Mucosa of rectum (tissue), 2 donors: ENCODE data around the gene LNX1.
A peak's percentile ranks its signal among the peaks of the same experiment; 100 is the strongest.

ENCODE experiments used
- H3K27ac ChIP-seq, 2 donors: one replicate each; pipeline ENCODE4 v1.7.0; 2013; ENCODE audit warnings: inconsistent platforms in 2 of 2, low read depth in 2 of 2, low read length in 2 of 2
- H3K27me3 ChIP-seq, 2 donors: one replicate each; pipeline ENCODE4 v1.7.0; 2013; ENCODE audit warnings: low read length in 2 of 2; ENCODE audit not compliant: control insufficient read depth in 2 of 2, insufficient read depth in 2 of 2
- H3K36me3 ChIP-seq, 2 donors: one replicate each; pipeline ENCODE4 v1.7.0; 2013; ENCODE audit warnings: low read length in 2 of 2; ENCODE audit not compliant: control insufficient read depth in 2 of 2, insufficient read depth in 2 of 2
- H3K4me1 ChIP-seq, 2 donors: one replicate each; pipeline ENCODE4 v1.7.0; 2013; ENCODE audit warnings: low read length in 2 of 2, mild to moderate bottlenecking in 1 of 2; ENCODE audit not compliant: control insufficient read depth in 2 of 2, insufficient read depth in 2 of 2
- H3K4me3 ChIP-seq, 2 donors: one replicate each; pipeline ENCODE4 v1.7.0; 2013; ENCODE audit warnings: low read length in 2 of 2
- H3K9ac ChIP-seq, 2 donors: one replicate each; pipeline ENCODE4 v1.7.0; 2013; ENCODE audit warnings: low read length in 2 of 2, low read depth in 1 of 2, mild to moderate bottlenecking in 1 of 2
- H3K9me3 ChIP-seq, 2 donors: one replicate each; pipeline ENCODE4 v1.7.0; 2013; ENCODE audit warnings: low read length in 2 of 2; ENCODE audit not compliant: control insufficient read depth in 2 of 2
- donor health status: healthy.
- donor health status: Normal muscosa, but diverticular disease.

The LNX1 gene

DNA sequence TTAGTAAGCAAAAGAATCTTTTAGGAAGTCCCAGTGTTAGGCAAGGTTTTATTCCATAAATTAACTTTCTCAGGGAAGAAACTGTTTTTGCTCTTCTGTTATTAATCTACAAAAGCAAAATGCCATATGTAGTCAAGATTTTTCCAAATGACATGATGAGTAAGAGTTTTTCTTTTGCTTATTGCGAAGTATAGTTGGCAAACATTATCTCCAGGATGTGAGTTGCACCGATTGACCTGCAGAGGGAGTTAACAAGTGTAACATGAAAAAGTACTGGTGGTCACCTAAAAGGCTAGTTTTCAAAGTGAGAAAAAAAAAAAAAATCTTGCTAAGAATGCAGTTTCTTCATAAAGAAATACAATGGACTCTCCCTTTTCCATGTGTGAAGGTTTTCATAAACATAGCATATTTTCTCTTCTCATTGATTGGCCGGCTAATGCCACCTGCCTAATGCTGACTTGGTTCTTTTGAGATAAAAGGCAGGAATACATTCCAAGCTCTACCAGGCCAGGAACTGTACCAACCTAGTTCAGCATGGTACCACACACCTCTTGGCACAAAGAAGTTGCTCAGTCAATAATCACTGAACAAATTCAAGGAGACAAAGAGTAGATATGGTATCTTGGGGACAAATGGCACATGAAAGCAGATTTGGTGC is 100.2 kb downstream of the LNX1 start:
- no peaks in the 10 kb centered on the region for H3K27me3 ChIP-seq
- H3K36me3 ChIP-seq = peaks cover 3 to 6% of the 10 kb centered on the region in 2 donors
- peak overlapping the region in 1 of 2 donors; percentile 47 for H3K27ac ChIP-seq
- H3K9ac ChIP-seq = no peak overlapping the region
- H3K4me3 ChIP-seq = no peak overlapping the region
- H3K9me3 ChIP-seq = no peaks in the 10 kb centered on the region
- no peaks in the 10 kb centered on the region for H3K4me1 ChIP-seq

DNA sequence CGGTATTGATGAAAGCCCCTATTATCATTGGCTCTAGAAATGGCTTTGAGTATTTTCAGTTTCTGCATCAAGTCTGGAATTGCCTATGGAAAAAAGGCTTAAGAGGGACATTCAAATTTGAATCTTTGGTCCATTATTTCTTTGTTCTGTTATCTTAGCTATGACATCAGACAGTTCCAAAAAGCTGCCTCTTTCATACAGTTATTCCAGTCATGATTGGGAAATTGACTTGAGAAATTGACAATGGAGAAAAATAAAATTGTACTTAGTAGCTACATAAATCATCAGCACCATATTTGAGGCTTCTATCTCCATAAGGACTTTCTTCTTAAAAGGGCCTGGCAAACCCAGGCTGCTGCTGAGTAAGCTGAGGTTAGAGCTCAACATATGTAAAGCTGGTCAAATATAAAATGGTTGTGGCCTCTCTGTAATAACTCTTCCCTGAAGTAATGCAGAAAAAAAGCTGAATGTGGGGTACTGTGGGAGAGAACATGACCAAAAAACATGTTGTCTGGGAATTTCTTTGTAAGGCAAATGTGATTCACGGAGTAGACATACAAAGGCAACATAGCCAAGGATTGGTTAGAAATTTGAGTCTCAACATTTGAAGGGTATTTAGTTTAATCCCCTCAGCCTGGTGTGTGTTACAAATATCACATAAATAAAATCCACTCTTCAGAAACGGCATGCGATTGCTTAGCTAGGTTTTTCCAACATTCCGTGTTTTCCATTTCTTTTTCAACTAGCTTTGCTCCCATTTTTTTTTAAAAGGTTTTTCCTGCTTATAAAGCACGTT is 100.9 kb downstream of the LNX1 start:
- Histone ChIP-seq H3K9ac (no peak overlapping the region), H3K4me1 (no peaks in the 10 kb centered on the region), H3K27me3 (no peaks in the 10 kb centered on the region), H3K27ac (peak overlapping the region; percentile 45 to 47), H3K4me3 (no peak overlapping the region), H3K36me3 (peaks cover 2 to 6% of the 10 kb centered on the region in 2 donors), H3K9me3 (no peaks in the 10 kb centered on the region)

DNA sequence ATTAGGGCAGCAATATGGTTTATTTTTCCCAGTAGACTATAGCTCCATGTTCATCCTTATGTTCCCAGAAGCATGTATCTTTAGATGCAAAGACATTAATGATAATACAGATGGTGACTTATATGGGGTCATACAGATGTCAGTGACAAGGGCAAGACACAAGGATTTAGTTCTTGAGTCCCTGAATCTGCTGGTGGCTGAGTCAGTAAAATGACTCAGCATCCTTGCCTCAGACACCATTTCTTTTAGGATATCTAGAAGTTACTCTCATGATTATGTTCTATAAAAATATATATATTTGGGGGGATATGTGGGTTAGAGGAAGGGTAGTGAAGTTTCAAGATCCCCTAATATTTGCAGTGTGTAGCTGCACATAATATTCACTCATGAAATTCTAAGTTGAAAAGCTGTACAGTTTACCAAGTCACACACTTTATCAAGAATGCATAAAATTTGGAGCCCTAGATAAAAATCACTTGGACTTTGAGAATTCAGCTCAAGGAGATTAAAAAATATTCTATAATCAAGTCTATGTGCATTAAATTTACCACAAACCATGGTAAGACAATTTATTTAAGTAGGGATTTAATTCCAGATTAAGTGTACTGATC is 101.9 kb downstream of the LNX1 start:
- H3K36me3 ChIP-seq = peaks cover 2 to 6% of the 10 kb centered on the region in 2 donors
- H3K9me3 ChIP-seq = no peaks in the 10 kb centered on the region
- no peak overlapping the region for H3K4me3 ChIP-seq
- H3K27me3 ChIP-seq = no peaks in the 10 kb centered on the region
- no peak overlapping the region for H3K9ac ChIP-seq
- no peaks in the 10 kb centered on the region for H3K4me1 ChIP-seq
- no peak overlapping the region for H3K27ac ChIP-seq

DNA sequence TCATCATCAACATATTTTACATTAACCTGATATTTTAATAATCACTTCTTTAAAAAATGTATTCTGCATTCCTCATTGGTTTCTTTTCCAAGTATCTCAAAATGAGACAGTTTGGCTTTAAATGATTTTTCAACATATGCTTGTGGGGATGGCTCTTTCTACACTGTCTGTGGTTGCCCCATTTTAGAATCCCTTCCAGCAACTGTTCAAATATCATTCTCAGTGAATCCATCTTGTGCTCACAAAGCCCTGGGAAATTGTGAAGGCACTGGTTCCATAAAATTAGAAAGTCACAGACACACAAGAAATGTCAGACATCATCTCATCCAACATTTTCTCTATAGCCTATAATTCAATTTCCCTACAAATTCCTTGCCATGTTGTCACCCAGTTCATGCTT is 103.5 kb downstream of the LNX1 start:
- no peaks in the 10 kb centered on the region for H3K4me1 ChIP-seq
- no peak overlapping the region for H3K4me3 ChIP-seq
- no peaks in the 10 kb centered on the region for H3K27me3 ChIP-seq
- no peak overlapping the region for H3K27ac ChIP-seq
- no peaks in the 10 kb centered on the region for H3K9me3 ChIP-seq
- no peak overlapping the region for H3K9ac ChIP-seq
- no peaks in the 10 kb centered on the region for H3K36me3 ChIP-seq

DNA sequence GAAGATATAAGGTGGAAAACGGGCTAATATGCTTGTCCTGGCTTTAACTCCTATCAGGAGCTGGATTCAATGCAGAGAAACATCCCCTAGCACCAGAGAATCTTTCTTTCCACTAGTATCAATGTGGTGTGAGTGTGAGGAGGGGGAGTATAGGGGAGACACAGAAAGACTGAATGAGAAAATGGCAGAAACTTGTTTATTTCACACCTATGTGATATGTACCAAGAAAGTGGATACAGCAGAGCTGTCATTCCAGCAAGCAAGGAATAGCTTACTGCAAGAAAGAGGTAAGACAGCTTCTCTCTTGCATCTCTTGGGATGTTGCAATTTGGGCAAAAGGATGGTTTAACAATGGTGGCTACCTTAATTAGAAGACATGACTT is 105.6 kb downstream of the LNX1 start:
- Histone ChIP-seq H3K9me3 (no peaks in the 10 kb centered on the region), H3K27ac (no peak overlapping the region), H3K4me3 (no peak overlapping the region), H3K27me3 (no peaks in the 10 kb centered on the region), H3K36me3 (no peaks in the 10 kb centered on the region), H3K9ac (no peak overlapping the region), H3K4me1 (no peaks in the 10 kb centered on the region)

DNA sequence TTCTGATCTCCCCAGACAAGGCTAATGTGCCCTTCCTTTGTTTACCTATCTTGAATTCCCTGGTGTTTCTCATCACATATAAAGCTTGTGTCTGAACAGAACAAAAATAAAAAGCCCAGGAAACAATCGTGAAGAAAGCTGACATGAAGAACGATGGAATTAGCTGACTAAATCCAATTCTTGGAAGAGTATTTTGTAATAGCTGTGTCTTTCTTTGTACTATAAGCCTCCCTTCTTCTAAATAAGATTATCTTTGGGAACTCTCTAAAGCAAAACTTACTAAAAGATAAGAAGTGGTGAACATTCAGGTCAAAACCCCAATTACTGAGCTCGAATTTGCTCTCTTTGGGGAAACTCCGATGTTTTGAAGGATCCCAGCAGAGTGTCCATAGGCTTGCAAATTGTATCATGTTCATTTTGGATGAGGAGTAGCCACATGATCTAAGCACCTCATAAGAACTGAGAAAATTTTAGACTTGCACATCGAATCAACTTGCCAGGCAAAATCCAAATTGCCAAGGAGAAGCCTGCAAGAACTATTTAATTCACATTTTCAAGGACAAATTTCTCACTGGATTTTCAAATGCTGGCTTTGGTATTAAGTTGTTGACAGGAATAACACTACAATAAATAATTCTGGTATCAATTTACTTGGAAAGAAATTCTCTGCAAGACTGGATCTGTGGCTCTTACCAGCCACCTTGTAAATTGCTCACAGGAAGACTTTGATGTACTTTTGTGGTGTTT is 106.2 kb downstream of the LNX1 start:
- no peaks in the 10 kb centered on the region for H3K27me3 ChIP-seq
- no peak overlapping the region for H3K27ac ChIP-seq
- H3K4me1 ChIP-seq = no peaks in the 10 kb centered on the region
- no peak overlapping the region for H3K4me3 ChIP-seq
- no peaks in the 10 kb centered on the region for H3K9me3 ChIP-seq
- H3K36me3 ChIP-seq = no peaks in the 10 kb centered on the region
- no peak overlapping the region for H3K9ac ChIP-seq

DNA sequence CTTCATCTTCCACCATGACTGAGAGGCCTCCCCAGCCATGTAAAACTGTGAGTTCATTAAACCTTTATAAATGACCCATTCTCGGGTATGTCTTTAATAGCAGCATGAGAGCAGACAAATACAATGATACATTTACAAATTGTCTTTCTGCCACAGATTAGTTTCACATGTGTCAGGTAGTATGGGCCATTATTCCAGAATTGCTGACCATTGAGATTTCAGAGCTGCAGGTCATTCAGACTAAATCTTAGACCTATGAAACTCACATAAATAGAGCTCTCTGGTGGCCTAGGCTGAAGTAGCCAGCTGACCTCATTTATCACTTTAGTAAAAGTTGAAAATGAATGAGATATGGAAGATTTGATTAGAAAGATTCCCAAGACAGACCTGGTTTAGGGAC is 108.0 kb downstream of the LNX1 start:
- no peaks in the 10 kb centered on the region for H3K27me3 ChIP-seq

DNA sequence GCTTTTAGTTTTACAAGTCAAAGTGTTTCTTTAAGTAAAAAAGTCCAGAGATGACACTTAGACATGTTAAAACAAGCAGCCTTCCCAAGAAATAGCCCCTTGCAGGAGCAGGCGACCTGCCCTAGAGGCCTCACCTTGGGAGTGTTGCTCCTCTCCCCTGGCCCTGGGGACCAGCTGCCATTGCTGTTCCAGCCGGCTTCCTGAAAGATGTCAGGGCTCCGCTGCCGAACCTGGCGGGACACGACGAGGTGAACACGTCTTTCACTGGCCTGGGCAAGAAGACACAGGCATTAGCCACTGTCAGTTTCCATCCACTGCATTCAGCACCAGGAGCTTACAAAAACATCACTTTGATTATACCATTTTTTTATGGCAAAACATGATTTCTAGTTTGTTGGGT is 109.7 kb downstream of the LNX1 start:
- H3K27ac ChIP-seq = no peak overlapping the region
- H3K9me3 ChIP-seq = no peaks in the 10 kb centered on the region
- H3K27me3 ChIP-seq = no peaks in the 10 kb centered on the region
- no peak overlapping the region for H3K4me3 ChIP-seq
- H3K36me3 ChIP-seq = peaks cover 0 to 3% of the 10 kb centered on the region in 2 donors
- H3K9ac ChIP-seq = no peak overlapping the region
- H3K4me1 ChIP-seq = no peaks in the 10 kb centered on the region

More for the DNA sequence above, 108.0 kb downstream of the LNX1 start:
- H3K36me3 ChIP-seq = peaks cover 0 to 2% of the 10 kb centered on the region in 2 donors
- H3K9ac ChIP-seq = no peak overlapping the region
- H3K9me3 ChIP-seq = no peaks in the 10 kb centered on the region
- no peaks in the 10 kb centered on the region for H3K4me1 ChIP-seq
- H3K4me3 ChIP-seq = no peak overlapping the region
- no peak overlapping the region for H3K27ac ChIP-seq

DNA sequence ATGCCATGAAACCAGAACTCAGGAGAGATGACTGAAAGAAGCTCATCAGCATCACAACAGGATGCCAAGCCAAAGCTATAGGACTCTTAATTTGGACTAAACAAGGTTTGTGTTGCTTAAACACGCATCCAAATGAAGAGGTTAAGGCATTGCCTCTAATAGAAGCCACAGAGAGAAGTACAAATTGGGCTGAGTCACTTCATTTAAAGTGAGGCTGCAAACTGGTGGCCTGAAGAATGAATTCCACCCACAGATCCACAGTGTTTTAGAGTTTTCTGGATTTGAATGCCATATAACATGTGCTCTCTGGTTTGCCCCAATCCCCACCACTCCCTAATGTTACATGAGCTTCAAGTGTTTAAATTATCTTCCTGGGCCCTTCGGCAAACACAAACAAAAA is 110.4 kb downstream of the LNX1 start:
- H3K36me3 ChIP-seq = peaks cover 4 to 8% of the 10 kb centered on the region in 2 donors
- no peak overlapping the region for H3K9ac ChIP-seq
- H3K9me3 ChIP-seq = no peaks in the 10 kb centered on the region
- H3K27ac ChIP-seq = no peak overlapping the region
- no peaks in the 10 kb centered on the region for H3K4me1 ChIP-seq
- H3K27me3 ChIP-seq = no peaks in the 10 kb centered on the region
- H3K4me3 ChIP-seq = no peak overlapping the region
